Coronary artery (tissue), 2 donors: ENCODE results near the gene ATP11A.
A peak's percentile ranks its signal among the peaks of the same experiment; 100 is the strongest.

Experiments
- DNase-seq: peaks from one replicate; pipeline ENCODE4 v3.0.0-alpha.2; 2017; ENCODE audit warnings: low spot score
- H3K27ac ChIP-seq, 2 donors: fragments of 200-600 bp; sonication (generic); one replicate each; pipeline ENCODE4 v1.5.1; 2016 to 2019
- H3K4me3 ChIP-seq: fragments of 200-600 bp; sonication (generic); 2 replicates; pipeline ENCODE4 v1.5.1; 2016; ENCODE audit warnings: mild to moderate bottlenecking, moderate library complexity
- TF ChIP-seq, protein P1 (sequence below): fragments of 200-600 bp; sonication (generic); IDR thresholded peaks from one replicate; pipeline ENCODE4 v1.5.1; 2019; ENCODE audit warnings: antibody characterized with exemption

The ATP11A gene

DNA sequence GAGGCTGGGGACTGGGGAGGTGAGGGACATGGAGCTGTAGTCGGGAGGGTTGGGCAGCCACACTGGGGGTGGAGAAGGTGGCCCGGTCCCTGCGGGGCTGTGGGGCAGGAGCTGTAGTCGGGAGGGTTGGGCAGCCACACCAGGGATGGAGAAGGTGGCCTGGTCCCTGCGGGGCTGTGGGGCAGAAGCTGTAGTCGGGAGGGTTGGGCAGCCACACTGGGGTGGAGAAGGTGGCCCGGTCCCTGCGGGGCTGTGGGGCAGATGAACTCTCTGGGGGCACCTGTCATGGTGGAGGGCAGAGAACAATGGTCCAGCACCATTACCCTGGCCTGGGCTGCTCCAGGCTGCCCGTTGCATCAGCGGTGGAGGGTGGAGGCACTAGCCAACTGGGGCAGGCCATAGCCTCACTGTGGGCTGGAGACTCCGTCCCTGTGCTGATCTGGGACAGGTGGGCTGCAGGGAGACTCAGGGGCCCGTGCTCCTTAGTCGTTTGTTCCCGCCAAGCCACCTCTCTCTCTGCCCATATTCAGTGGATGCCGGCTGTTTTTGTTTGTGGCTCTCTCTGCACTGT, 51.4 kb downstream of the ATP11A start:
- TF ChIP-seq, protein P1, sequence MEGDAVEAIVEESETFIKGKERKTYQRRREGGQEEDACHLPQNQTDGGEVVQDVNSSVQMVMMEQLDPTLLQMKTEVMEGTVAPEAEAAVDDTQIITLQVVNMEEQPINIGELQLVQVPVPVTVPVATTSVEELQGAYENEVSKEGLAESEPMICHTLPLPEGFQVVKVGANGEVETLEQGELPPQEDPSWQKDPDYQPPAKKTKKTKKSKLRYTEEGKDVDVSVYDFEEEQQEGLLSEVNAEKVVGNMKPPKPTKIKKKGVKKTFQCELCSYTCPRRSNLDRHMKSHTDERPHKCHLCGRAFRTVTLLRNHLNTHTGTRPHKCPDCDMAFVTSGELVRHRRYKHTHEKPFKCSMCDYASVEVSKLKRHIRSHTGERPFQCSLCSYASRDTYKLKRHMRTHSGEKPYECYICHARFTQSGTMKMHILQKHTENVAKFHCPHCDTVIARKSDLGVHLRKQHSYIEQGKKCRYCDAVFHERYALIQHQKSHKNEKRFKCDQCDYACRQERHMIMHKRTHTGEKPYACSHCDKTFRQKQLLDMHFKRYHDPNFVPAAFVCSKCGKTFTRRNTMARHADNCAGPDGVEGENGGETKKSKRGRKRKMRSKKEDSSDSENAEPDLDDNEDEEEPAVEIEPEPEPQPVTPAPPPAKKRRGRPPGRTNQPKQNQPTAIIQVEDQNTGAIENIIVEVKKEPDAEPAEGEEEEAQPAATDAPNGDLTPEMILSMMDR: no peak
- peak overlapping the region; percentile 31 for H3K4me3 ChIP-seq

DNA sequence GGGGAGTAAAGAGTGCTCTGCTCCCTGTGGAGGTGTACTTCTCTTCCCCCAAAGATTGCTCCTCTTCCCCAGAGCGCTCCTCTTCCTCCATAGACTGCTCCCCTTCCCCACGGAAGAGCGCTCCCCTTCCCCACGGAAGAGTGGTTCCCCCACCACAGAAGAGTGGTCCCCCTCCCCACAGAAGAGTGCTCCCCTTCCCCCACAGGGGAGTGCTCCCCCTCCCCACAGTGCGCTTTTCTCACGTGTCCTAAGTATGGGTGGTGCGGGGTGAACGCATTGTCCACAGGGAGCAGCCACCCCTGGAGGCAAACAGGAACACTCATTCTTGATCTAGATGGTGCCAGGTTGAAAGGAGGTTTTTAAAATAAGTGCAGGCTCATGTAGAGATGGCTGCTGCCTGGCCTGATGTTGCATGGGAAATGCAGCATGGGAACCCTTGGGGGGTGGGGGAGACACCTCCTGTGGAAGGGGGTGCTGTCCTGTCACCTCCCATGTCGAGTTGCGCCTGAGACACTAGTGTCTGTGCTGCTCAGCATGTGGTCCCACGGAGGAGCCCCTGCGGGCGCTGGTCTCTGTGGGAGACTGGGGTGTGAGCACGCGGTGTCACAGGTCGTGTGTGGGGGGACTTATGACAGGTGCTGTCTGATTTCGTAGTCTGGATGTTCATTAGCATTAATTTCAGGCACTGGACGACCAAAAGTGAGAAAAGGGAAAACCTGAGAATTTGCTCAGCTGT, 52.2 kb downstream of the ATP11A start:
- H3K27ac ChIP-seq: no peak overlapping the region
- TF ChIP-seq, protein P1: no peak
- DNase-seq: no peak
- H3K4me3 ChIP-seq: no peak overlapping the region

More for the DNA sequence above, 51.4 kb downstream of the ATP11A start:
- peak overlapping the region in 1 of 2 donors; percentile 84 for H3K27ac ChIP-seq
- DNase-seq: no peak

GRCh38 chr13:112742583-112742982, 52.7 kb downstream of the ATP11A start:
- TF ChIP-seq, protein P1: no peak
- no peak overlapping the region for H3K4me3 ChIP-seq
- no peak overlapping the region for H3K27ac ChIP-seq
- DNase-seq: no peak

DNA sequence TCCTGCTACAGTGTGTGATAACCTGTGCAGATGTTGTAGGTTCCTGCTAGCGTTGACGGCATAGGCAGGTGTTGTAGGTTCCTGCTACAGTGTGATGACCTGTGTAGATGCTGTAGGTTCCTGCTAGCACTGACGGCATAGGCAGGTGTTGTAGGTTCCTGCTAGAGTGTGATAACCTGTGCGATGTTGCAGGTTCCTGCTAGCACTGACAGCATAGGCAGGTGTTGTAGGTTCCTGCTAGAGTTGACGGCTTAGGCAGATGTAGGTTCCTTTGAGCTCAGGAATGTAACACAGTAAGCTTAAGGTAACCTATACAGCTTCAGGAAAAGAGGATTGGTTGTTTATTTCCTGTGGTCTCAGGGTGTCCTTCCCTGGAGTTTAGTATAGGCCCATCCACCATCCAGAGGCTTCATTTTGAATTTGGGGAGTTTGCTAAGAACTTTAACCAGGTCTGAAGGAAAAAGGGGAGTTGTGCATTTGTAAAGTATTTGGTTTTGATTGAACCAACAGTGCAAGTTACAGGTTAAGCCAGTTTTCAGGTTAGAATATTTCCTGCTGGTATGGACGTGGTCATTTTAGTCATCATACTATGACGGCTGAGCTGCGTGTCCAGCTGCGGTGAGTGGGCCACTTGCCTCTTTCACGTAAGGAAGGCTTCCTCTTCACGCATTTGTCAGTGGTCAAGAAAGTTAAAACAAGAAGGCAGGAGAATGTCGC, 53.8 kb downstream of the ATP11A start:
- DNase-seq: no peak
- TF ChIP-seq, protein P1: no peak
- no peak overlapping the region for H3K4me3 ChIP-seq
- H3K27ac ChIP-seq: no peak overlapping the region

DNA sequence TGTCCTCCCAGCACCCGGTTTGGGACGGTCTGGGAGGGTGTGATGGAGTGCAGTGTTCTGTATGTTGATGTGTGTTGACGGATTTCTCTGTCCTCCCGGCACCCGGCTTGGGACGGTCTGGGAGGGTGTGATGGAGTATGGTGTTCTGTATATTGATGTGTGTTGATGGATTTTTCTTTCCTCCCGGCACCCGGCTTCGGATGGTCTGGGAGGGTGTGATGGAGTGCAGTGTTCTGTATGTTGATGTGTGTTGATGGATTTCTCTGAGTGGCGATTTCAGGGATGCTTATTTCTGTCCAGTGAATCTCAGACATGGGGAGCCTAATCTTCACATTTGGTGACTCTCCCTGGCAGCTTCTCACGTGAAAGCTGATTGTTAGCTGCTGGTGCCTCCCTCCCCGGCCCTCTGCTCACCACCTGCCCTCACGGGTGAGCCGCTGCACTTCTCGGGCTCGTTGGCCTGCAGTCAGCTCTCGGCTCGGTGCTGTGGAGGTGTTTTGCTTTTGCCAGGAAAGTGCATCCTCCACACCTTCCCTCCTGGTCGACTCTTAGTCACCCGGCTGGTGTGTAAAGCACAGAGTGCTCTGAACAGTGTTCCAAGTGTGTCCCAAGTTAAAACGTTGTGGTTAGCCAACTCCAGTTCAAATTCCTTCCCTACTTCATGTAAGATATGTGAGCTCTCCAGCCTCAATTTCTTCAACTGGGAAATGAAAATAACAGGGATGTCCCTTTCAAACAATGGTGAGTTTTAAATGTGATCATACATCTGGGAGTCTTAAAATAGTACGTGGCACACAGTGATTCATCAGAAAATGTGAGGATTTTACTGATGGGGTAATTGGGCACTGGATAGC, 54.6 kb downstream of the ATP11A start:
- H3K27ac ChIP-seq: no peak overlapping the region
- TF ChIP-seq, protein P1: no peak
- H3K4me3 ChIP-seq: no peak overlapping the region
- DNase-seq: no peak

GRCh38 chr13:112746044-112746443, 56.2 kb downstream of the ATP11A start:
- no peak for DNase-seq
- Histone ChIP-seq H3K4me3 (no peak overlapping the region), H3K27ac (no peak overlapping the region)
- TF ChIP-seq, protein P1: no peak
